K562 (cell line): ENCODE data around the gene MICAL2. TPM values are rescaled to one million over a fixed set of nuclear protein-coding genes. Genes with fewer than 3 reads are reported as not detected.

ENCODE experiments used
- ATAC-seq: fragments of 200-7000 bp; cut with Tn5 transposase; 3 replicates; pipeline ENCODE4 v1.9.1; 2020; ENCODE audit warnings: moderate library complexity
- BruUV-seq: library from RNA; stranded (reverse); fragments of 400-500 nt; replicated peaks from 2 replicates; lab custom pipeline; 2021; lab: Mats Ljungman, UMichigan
- CTCF ChIA-PET: fragments of 300-600 bp; formaldehyde crosslinking; extraction: SDS; loops from one replicate; lab custom pipeline; 2021; ENCODE audit warnings: low intra/inter-chr PET ratio; lab: Yijun Ruan, JAX
- POLR2A ChIA-PET: fragments of 300-600, 350-650 bp; sonication (Branson Sonifier 250); formaldehyde crosslinking; extraction: SDS; loops from one replicate; lab custom pipeline; 2021; ENCODE audit warnings: antibody characterized with exemption, inconsistent platforms; lab: Yijun Ruan, JAX
- DNase-seq, 4 experiments: peaks; one replicate each; pipeline versions ENCODE4 v3.0.0 to v3.0.0-alpha.2; 2011 to 2018; ENCODE audit warnings: low spot score in 3 of 4, mixed read lengths in 3 of 4; ENCODE audit errors: extremely low read depth in 1 of 4
- FAIRE-seq: peaks from 2 replicates; lab custom pipeline; 2011; peaks lifted over from hg19 to GRCh38; lab: Jason Lieb, UNC
- H2AFZ ChIP-seq: 2 replicates; pipeline ENCODE4 v1.6.0; 2011; ENCODE audit warnings: low read depth, low read length, control low read depth, inconsistent platforms
- H3K27ac ChIP-seq: fragments of 200-600 bp; 3 replicates; pipeline ENCODE4 v1.8.0; 2011; ENCODE audit warnings: low read depth, mild to moderate bottlenecking, control low read depth, inconsistent platforms, low read length, moderate library complexity, mixed read lengths; ENCODE audit errors: extremely low read depth
- H3K27me3 ChIP-seq, 2 experiments: fragments of 300-600 bp in 1 of 2; 2 replicates in 1 of 2; 3 replicates in 1 of 2; pipeline versions ENCODE4 v1.6.0 to v1.8.0; 2011; ENCODE audit warnings: inconsistent platforms in 2 of 2, low read length in 2 of 2, mild to moderate bottlenecking in 1 of 2, mixed read lengths in 1 of 2, moderate library complexity in 1 of 2; ENCODE audit not compliant: control insufficient read depth in 2 of 2, insufficient read depth in 2 of 2
- H3K36me3 ChIP-seq: fragments of 300-600 bp; 3 replicates; pipeline ENCODE4 v1.8.0; 2011; ENCODE audit warnings: mild to moderate bottlenecking, low read length, inconsistent platforms; ENCODE audit not compliant: control insufficient read depth, insufficient read depth
- H3K4me1 ChIP-seq, 2 experiments: fragments of 200-600 bp in 1 of 2; replicated peaks in 1 of 2; 2 replicates in 1 of 2; 3 replicates in 1 of 2; pipeline versions ENCODE4 v1.5.1 to v1.8.0; 2011; ENCODE audit warnings: inconsistent platforms in 2 of 2, low read length in 2 of 2, mild to moderate bottlenecking in 1 of 2, mixed read lengths in 1 of 2, moderate library complexity in 1 of 2; ENCODE audit not compliant: control insufficient read depth in 2 of 2, insufficient read depth in 2 of 2
- H3K4me2 ChIP-seq: 2 replicates; pipeline ENCODE4 v1.6.1; 2011; ENCODE audit warnings: low read length, control low read depth, inconsistent platforms, mixed read lengths; ENCODE audit not compliant: insufficient read depth
- H3K4me3 ChIP-seq: fragments of 200-600 bp; sonication (generic), shearing (Covaris generic); 2 replicates; pipeline ENCODE4 v1.5.1; 2016; ENCODE audit warnings: control low read depth, inconsistent platforms
- H3K79me2 ChIP-seq: fragments of 200-600 bp; 3 replicates; pipeline ENCODE4 v1.8.0; 2011; ENCODE audit warnings: low read length, inconsistent platforms; ENCODE audit not compliant: control insufficient read depth, insufficient read depth
- H3K9ac ChIP-seq, 2 experiments: 2 replicates each; pipeline versions ENCODE4 v1.6.0 to v1.6.1; 2011; ENCODE audit warnings: low read depth in 2 of 2, low read length in 2 of 2, control low read depth in 1 of 2, inconsistent platforms in 1 of 2, mild to moderate bottlenecking in 1 of 2, mixed read lengths in 1 of 2; ENCODE audit not compliant: insufficient read depth in 1 of 2
- H3K9me1 ChIP-seq: one replicate; pipeline ENCODE4 v1.6.0; 2011; ENCODE audit warnings: inconsistent platforms, mild to moderate bottlenecking, low read length, moderate library complexity; ENCODE audit not compliant: control insufficient read depth, insufficient read depth
- H3K9me3 ChIP-seq: replicated peaks from 2 replicates; pipeline ENCODE4 v1.5.1; 2011; ENCODE audit warnings: low read depth, low read length, inconsistent platforms; ENCODE audit not compliant: control insufficient read depth, insufficient read depth
- H4K20me1 ChIP-seq: replicated peaks from 2 replicates; pipeline ENCODE4 v1.6.1; 2011; ENCODE audit warnings: low read length, inconsistent platforms, mixed read lengths; ENCODE audit not compliant: control insufficient read depth, insufficient read depth
- BMI1 ChIP-seq: fragments of 150-350 bp; IDR thresholded peaks from 2 replicates; pipeline ENCODE4 v1.6.1; 2014; ENCODE audit warnings: low read length
- FIP1L1 ChIP-seq: fragments of 200-400 bp; formaldehyde crosslinking; IDR thresholded peaks from 2 replicates; pipeline ENCODE4 v1.6.1; 2018; ENCODE audit warnings: mild to moderate bottlenecking, low read depth, low read length; ENCODE audit not compliant: poor library complexity, severe bottlenecking
- MTA3 ChIP-seq: fragments of 450-650 bp; formaldehyde crosslinking; IDR thresholded peaks from 2 replicates; pipeline ENCODE4 v1.6.1; 2017; ENCODE audit warnings: mild to moderate bottlenecking, borderline replicate concordance
- POLR3A ChIP-seq: IDR thresholded peaks from 2 replicates; pipeline ENCODE4 v1.6.1; 2011; ENCODE audit warnings: borderline replicate concordance, mild to moderate bottlenecking, moderate library complexity; ENCODE audit not compliant: insufficient read length, insufficient read depth; ENCODE audit errors: extremely low read depth
- POLR3G ChIP-seq: IDR thresholded peaks from 2 replicates; pipeline ENCODE4 v1.6.1; 2011; ENCODE audit not compliant: insufficient read length, insufficient replicate concordance; ENCODE audit errors: extremely low read depth
- RBFOX2 ChIP-seq: fragments of 200-400 bp; formaldehyde crosslinking; IDR thresholded peaks from 2 replicates; pipeline ENCODE4 v1.6.1; 2017; ENCODE audit warnings: low read depth, mild to moderate bottlenecking, low read length, moderate library complexity
- TGIF2 ChIP-seq: sonication (generic); formaldehyde crosslinking; IDR thresholded peaks from 2 replicates; pipeline ENCODE4 v1.8.1; 2022; ENCODE audit warnings: mild to moderate bottlenecking, missing genetic modification reagents, moderate library complexity
- ZNF347 ChIP-seq: fragments of 450-650 bp; formaldehyde crosslinking; IDR thresholded peaks from 2 replicates; pipeline ENCODE4 v1.4.0; 2020; ENCODE audit warnings: low read depth, mild to moderate bottlenecking, moderate library complexity
- WGBS: fragments of 100-300 bp; shearing (Covaris generic); methylation state at CpG from one replicate; pipeline ENCODE4 v1.1.6; 2016; ENCODE audit warnings: low coverage, mixed read lengths; ENCODE audit not compliant: insufficient coverage; ENCODE audit errors: missing lambda C conversion rate; 5-methylcytosine and 5-hydroxymethylcytosine counted together
- in situ Hi-C: fragments of 300-500 bp; cut with MboI; formaldehyde crosslinking; loops from 4 replicates; pipeline ENCODE4 v1.15.0; 2018; ENCODE audit warnings: inconsistent platforms, mixed read lengths
- intact Hi-C: fragments of 100-400 bp; cut with micrococcal nuclease; formaldehyde crosslinking; loops from 2 replicates; pipeline ENCODE4 v1.14.2; 2022
- polyA plus RNA-seq, 8 experiments: library from polyadenylated mRNA; depleted of rRNA in 4 of 8; stranded (reverse) in 5 of 8; unstranded in 3 of 8; fragments of >200 nt; fragmentation: Nextera tagmentation in 2 of 8; fragmentation: Illumina TruSeq in 1 of 8; extraction: Ambion mirVana in 2 of 8; extraction: Trizol in 1 of 8; gene quantifications; 2 replicates each; pipeline versions ENCODE4 v1.2.1 to v1.2.3, GENCODE V29; 2011 to 2014; ENCODE audit warnings: inconsistent platforms in 1 of 8, missing spikeins in 1 of 8
- total RNA-seq, 7 experiments: library from RNA; depleted of rRNA in 6 of 7; stranded (reverse); fragments of >200 nt in 6 of 7; fragmentation: Illumina TruSeq in 2 of 7; extraction: Trizol in 2 of 7; gene quantifications; 2 replicates each; pipeline versions ENCODE4 v1.2.1 to v1.2.3, GENCODE V29; 2011 to 2021; ENCODE audit warnings: low replicate concordance in 1 of 7
- TF ChIP-seq, protein P1 (sequence below): fragments of 450-650 bp; IDR thresholded peaks from 2 replicates; pipeline ENCODE4 v1.6.1; 2016; ENCODE audit warnings: antibody characterized with exemption

MICAL2 gene
- total and polyA plus RNA-seq, 9 of the 15 experiments (the other 6 are each of a cell fraction or from before 2014, with no cell fraction given): 4.7 to 64.2 (median 33.6) TPM

- peak overlapping the region in 1 of 2 experiments; percentile 15; a peak in 1 of 4 replicates for H3K9ac ChIP-seq
- H3K4me1 ChIP-seq: peaks cover 31 to 32% of the 10 kb centered on the region in 2 experiments
- TF ChIP-seq, protein P1, sequence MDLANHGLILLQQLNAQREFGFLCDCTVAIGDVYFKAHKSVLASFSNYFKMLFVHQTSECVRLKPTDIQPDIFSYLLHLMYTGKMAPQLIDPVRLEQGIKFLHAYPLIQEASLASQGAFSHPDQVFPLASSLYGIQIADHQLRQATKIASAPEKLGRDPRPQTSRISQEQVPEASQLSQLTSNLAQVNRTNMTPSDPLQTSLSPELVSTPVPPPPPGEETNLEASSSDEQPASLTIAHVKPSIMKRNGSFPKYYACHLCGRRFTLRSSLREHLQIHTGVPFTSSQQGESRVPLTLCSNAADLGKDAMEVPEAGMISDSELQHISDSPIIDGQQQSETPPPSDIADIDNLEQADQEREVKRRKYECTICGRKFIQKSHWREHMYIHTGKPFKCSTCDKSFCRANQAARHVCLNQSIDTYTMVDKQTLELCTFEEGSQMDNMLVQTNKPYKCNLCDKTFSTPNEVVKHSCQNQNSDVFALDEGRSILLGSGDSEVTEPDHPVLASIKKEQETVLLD: no peak
- TF ChIP-seq RBFOX2: no peak
- TF ChIP-seq MTA3: no peak
- TF ChIP-seq BMI1: no peak
- TF ChIP-seq POLR3A: no peak
- no peak for TF ChIP-seq TGIF2 (CRISPR knock-in tag)
- TF ChIP-seq POLR3G: no peak
- TF ChIP-seq ZNF347 (CRISPR knock-in tag): no peak
- TF ChIP-seq FIP1L1: no peak
- ChIA-PET CTCF (no interaction called here), POLR2A (interaction anchor here (1.2 to 2.2 kb wide), 4 partner anchors 10 to 15 kb away, joined by 4 to 7 read pairs (median 6); no protein-coding TSS in a partner anchor)
- ATAC-seq: no peak
- no peaks in the 10 kb centered on the region for H3K27me3 ChIP-seq
- intact Hi-C loops: no loop called here
- H3K9me1 ChIP-seq: no peaks in the 10 kb centered on the region
- no peak overlapping the region for H3K4me3 ChIP-seq
- no peak for FAIRE-seq
- H2AFZ ChIP-seq: no peak overlapping the region
- DNase-seq: no peak
- H3K27ac ChIP-seq: no peak overlapping the region
- 90% methylated on average over 3 of the region's 5 CpGs for WGBS
- in situ Hi-C loops: no loop called here
- 0 out of 2 replicates have a peak, but pooled peaks cover 4% of the 10 kb centered on the region for H4K20me1 ChIP-seq
- H3K79me2 ChIP-seq: peaks cover 14% of the 10 kb centered on the region; the same call in 2 of the 3 replicates
- peaks cover 5% of the 10 kb centered on the region for H3K36me3 ChIP-seq
- H3K4me2 ChIP-seq: no peak overlapping the region
- BruUV-seq: no TSS peak
- H3K9me3 ChIP-seq: no peaks in the 10 kb centered on the region
Measured at GRCh38 chr11:12186701-12187100, 76.3 kb downstream of the MICAL2 start.
